HG03196 (cell line): ENCODE measurements around the gene KRTAP4-8.
"Not testable (repeated sequence)": the region's sequence is repeated elsewhere in the genome, so short reads cannot be mapped to it uniquely, and the experiment has no call there.

ENCODE experiments used
- ATAC-seq: cut with Tn5 transposase; IDR thresholded peaks from one replicate; pipeline ENCODE4 v1.9.1; 2021; ENCODE audit not compliant: unreplicated experiment

The KRTAP4-8 gene

GRCh38 chr17:41108728-41109386, 10.9 kb upstream of the KRTAP4-8 start:
- not testable (repeated sequence) for ATAC-seq

GRCh38 chr17:41107941-41108450, 10.1 kb upstream of the KRTAP4-8 start:
- ATAC-seq = no peak

- not testable (repeated sequence) for ATAC-seq
These were observed 7.4 kb upstream of the KRTAP4-8 start, which contains the start of gene KRTAP4-9 for GRCh38 chr17:41105347-41105746. Gene KRTAP4-9, plus strand, starts transcription at chr17:41105389. Its CDS starts 0 bp downstream, at chr17:41105389.

DNA sequence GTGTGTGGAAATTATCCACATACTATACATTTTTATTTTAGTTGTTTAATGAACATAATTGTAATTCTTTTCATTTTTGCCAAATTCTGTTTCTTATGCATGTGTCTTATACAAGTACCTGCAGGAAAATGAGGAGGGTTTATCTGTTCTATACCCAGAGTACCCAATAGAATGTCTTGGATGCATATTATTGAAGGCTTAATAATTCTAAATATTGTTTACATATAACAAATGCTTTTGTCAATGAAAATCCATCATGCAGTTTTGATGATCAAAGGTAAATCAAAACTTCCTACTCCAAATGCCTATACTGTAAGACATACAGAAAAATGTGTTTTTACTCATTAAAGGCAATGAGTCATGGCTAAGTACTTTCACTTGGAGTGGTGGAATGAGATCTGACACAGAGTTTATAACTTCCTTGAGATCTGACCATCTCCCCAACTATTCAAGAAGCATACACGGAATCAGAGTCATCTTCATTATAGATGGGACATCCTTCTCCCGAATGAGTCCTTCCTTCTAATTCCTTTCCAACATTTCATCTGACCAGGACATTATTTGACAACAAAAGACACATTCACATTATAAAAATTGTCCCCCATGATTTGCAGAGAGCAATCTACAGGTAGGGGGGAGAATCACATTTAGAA, 6.6 kb upstream of the KRTAP4-8 start:
- not testable (repeated sequence) for ATAC-seq

DNA sequence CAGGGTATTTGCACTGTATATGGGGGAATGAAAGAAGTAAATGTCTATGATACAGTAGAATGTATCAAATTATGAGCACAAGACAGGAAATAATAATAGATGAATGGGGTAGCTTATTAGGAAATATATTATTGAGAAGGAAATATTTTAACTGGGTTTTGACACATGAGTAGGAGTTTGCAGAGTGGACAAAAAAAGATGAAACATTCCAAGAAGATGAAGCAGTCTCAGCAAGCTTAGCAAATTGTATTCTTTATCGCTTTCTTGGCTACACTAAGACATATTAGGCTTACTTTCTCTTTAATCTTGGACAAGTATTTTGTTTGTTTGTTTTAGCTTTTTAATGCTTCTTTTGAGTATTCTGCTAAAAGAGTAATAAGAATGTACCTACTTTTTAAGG, 6.0 kb upstream of the KRTAP4-8 start:
- ATAC-seq = no peak

DNA sequence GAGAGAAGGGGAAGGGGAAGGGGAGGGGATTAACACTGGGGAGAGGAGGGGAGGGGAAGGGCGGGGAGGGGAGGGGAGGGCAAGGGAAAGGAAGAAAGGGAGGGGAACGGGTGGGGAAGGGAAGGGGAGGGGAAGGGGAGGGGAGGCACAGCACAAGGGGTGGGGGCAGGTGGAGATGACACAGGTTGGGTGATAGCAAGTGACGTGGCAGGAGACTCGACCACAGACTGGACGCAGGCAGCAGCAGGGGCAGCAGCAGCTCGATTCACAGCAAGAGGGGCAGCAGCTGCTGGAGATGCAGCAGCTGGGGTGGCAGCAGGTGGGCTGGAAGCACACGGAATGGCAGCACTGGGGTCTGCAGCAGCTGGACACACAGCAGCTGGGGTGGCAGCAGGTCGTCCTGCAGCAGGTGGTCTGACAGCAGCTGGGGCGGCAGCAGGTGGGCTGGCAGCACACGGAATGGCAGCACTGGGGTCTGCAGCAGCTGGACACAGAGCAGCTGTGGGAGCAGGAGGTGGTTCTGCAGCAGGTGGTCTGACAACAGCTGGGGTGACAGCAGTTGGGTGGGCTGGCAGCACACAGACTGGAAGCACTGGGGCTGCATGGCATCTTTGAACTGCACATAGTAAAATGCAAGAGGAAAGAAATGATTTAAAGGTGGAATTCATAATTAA, 3.8 kb upstream of the KRTAP4-8 start, which contains the start of gene KRTAP4-16:
KRTAP4-16 (minus strand) TSS at position 624 of the 674 bp plus-strand sequence; CDS start at position 624, 0 bp downstream.
- ATAC-seq = no peak

DNA sequence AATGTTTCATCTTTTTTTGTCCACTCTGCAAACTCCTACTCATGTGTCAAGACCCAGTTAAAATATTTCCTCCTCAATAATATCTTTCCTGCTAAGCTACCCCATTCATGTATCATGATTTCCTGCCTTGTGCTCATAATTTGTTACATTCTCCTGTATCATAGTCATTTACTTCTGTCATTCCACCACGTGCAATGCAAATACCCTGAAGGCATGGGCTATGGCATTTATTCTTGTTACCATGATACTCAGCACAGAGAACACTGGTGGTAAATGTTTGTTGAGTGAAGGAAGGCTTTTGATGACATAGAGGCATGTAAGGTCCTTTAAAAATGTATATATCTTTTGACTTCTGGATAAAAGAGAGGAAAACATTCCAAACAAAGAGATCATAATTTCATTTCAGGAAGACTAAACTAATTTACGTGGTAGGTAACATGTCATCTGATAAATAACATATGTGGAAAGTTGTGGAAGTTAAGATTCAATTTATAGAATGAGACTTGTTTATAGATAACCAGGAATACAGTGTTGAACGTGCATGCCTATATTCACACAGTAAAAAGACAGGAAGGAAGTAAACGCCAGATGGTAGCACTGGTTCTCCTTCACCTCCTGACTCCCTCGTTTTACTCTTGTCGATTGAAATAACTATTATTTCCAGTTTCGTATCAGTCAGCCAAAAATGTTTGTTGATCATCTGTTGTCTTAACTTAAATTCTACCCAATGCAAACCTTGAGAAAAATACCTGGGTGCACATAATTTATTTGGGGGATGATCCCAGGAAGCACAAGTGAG, 1.9 kb upstream of the KRTAP4-8 start:
- not testable (repeated sequence) for ATAC-seq

GRCh38 chr17:41098481-41098880, 539 bp upstream of the KRTAP4-8 start:
- ATAC-seq = no peak

- no peak for ATAC-seq
These were observed 1.9 kb downstream of the KRTAP4-8 start for GRCh38 chr17:41096055-41096454.

DNA sequence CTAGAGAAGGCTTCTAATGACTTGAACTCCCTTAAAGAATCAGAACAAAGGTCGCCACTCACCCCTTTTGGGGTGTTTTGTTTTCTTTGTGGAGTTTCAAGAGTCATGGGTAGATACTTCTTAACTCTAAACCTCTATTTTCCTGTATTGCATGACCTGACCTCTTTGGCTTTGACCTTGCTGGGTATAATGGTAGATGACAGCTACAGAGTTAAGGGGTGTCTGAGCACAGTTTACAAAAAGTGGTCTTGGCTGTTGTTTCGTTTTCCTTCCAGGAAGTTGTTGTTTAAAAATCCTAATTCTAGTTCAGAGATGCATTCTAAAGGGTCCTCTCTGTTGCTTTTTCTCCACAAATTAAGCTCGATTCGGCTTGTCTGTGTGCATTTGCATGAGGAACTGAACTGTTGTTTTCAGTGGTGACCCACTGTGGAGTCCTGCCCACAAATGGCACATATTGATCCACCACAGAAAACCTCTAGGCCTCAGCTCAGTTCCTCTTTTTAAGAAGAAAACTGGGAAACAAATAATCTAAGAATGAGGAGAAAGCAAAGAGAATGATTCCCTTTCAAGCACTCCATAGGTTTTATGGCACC, 9.1 kb downstream of the KRTAP4-8 start:
- not testable (repeated sequence) for ATAC-seq

DNA sequence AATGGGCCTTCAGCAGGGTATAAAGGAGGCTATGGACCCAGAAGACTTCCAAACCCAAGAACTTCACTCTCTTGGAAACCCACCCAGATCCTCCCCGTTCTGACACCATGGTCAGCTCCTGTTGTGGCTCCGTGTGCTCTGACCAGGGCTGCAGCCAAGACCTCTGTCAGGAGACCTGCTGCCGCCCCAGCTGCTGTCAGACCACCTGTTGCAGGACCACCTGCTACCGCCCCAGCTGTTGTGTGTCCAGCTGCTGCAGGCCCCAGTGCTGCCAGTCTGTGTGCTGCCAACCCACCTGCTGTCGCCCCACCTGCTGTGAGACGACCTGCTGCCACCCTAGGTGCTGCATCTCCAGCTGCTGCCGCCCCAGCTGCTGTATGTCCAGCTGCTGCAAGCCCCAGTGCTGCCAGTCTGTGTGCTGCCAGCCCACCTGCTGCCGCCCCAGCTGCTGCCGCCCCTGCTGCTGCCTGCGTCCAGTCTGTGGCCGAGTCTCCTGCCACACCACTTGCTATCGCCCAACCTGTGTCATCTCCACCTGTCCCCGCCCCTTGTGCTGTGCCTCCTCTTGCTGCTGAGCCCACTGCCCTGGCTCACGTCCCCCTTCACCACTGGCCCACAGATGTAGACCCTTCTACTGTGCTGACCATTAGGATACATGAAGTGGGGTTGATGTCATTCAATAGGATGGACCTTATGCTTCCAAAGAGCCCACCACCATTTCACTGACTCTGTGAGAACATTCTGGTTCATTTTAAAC, 13.7 kb downstream of the KRTAP4-8 start, which contains the start of gene KRTAP4-7:
KRTAP4-7 (plus strand) TSS at position 51 of the 757 bp plus-strand sequence; CDS start at position 108, 57 bp downstream.
- ATAC-seq = not testable (repeated sequence)

- ATAC-seq = not testable (repeated sequence)
These were observed 14.5 kb downstream of the KRTAP4-8 start for GRCh38 chr17:41083427-41083826.

DNA sequence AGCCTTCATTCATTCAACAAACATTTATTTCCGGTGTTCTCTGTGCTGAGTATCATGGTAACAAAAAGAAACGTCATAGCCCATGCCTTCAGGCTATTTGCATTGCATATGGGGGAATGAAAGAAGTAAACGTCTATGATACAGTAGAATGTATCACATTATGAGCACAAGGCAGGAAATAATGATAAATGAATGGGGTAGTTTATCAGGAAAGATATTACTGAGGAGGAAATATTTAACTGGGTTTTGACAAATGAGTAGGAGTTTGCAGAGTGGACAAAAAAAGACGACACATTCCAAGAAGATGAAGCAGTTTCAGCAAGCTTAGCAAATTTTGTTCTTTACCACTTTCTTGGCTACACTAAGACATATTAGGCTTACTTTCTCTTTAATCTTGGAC, 15.3 kb downstream of the KRTAP4-8 start:
- no peak for ATAC-seq

GRCh38 chr17:41076788-41077187, 21.2 kb downstream of the KRTAP4-8 start:
- no peak for ATAC-seq

DNA sequence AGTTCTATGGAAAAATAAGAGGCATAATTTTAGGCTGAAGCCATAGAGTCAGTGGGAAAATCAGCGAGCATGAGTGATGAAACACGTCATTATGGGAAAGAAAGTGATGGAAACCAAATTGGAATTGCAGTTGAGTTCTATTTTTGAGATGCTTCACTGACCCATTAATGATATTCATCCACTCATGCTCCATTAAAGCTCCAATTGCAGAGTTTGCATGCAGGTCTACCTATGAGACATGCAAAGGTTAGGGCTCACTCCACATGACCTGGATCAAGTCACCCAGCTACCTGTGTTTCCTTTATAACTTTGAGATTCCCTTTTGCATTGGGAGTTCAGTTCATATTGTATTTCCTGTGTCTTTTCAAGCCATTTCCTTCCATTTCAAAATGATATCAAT, 24.3 kb downstream of the KRTAP4-8 start:
- no peak for ATAC-seq

DNA sequence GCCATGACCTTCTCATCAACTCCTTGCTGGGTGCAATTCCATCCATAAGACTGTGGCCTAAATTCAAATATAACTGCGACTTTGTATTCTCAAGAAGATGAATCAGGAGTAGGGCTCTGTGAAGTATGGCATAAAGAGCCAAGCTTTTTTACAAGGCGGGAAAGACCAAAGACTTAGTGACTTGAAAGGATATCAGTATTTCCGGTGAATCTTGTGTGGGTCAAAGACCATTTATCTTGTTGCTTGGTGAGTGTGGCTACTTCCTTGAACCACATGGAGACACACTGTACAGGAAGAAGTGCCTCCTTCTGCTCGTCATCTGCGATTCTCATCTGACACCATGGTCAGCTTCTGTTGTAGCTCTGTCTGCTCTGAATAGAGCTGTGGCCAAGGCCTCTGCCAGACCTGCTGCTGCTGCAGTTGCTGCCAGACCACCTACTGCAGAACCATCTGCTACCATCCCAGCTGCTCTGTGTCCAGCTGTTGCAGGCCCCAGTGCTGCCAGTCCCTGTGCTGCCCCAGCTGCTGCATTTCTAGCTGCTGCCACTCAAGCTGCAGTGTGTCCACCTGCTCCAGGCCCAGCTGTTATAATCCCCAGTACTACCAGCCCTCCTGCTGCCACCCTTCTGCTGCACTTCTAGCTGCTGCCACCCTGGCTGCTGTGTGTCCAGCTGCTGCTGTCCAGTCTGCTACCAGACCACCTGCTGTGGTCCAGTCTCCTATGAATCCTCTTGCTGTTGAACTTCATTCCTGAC, 26.2 kb downstream of the KRTAP4-8 start:
- ATAC-seq = no peak

DNA sequence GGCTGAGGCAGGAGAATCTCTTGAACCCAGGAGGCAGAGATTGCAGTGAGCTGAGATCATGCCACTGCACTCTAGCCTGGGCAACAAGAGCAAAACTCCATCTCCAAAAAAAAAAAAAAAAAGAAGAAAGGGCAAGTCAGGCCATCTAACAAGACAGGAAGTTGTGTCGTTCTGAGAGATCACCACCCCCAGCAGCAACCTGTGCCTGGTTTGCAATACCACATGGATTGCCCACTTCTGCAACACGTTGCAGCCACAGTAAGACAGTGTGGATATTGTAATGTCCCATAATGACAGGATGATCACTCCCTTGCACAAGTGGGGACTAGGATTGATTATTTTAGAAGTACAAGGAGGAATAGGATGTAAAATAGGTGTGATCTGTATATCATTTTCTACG, 28.9 kb downstream of the KRTAP4-8 start:
- no peak for ATAC-seq

DNA sequence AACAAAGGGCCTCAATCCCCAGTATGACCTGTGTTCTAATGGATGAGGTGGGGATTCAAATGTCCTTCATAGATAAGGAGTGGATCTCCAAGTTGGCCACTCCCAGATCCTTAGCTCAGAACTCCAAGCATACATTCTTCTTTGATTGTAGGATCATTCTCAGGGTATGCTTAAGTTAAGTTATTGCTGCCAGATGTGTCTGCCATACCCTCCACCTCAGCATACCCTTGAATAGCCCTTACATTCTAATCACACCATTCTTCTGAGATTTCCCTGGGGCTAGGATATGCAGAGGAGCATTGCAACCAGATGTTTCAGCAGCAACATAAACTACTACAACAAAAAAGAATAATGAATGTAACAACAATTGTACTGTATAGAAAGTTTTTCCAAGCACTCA, 30.7 kb downstream of the KRTAP4-8 start:
- ATAC-seq = no peak
